Gastrocnemius medialis (tissue), 4 donors: ENCODE results near the gene PIAS4. TPM values are rescaled to one million over a fixed set of nuclear protein-coding genes. Genes with fewer than 3 reads are reported as not detected.

Experiments
- ATAC-seq, 2 donors: fragments of 150-250 bp; one replicate each; pipeline ENCODE4 v1.9.1; 2016
- DNase-seq, 2 donors: peaks; one replicate each; pipeline ENCODE4 v3.0.0-alpha.2; 2019
- H3K27ac ChIP-seq, 4 donors: fragments of 200-600 bp; sonication (generic); 1 replicate in 1 of 4; 2 replicates in 3 of 4; pipeline ENCODE4 v1.5.1; 2016 to 2018; ENCODE audit warnings: mild to moderate bottlenecking in 2 of 4, moderate library complexity in 1 of 4
- H3K27me3 ChIP-seq, 3 donors: fragments of 200-600 bp; sonication (generic) in 2 of 3; 1 replicate in 1 of 3; 2 replicates in 2 of 3; pipeline versions ENCODE4 v1.5.1 to v1.6.0; 2016 to 2019; ENCODE audit warnings: mild to moderate bottlenecking in 1 of 3, moderate library complexity in 1 of 3
- H3K36me3 ChIP-seq, 2 donors: fragments of 200-600 bp; sonication (generic) in 1 of 2; one replicate each; pipeline ENCODE4 v1.5.1; 2017 to 2018
- H3K4me1 ChIP-seq, 2 donors: fragments of 200-600 bp; sonication (generic) in 1 of 2; one replicate each; pipeline ENCODE4 v1.5.1; 2016 to 2017; ENCODE audit warnings: mild to moderate bottlenecking in 2 of 2
- H3K4me3 ChIP-seq, 4 donors: fragments of 200-600 bp; sonication (generic) in 3 of 4; 1 replicate in 1 of 4; 2 replicates in 3 of 4; pipeline ENCODE4 v1.5.1; 2016 to 2019; ENCODE audit warnings: mild to moderate bottlenecking in 2 of 4
- H3K9me3 ChIP-seq, 3 donors: fragments of 200-600 bp; sonication (generic) in 2 of 3; 1 replicate in 1 of 3; 2 replicates in 2 of 3; pipeline ENCODE4 v1.5.1; 2016 to 2019
- POLR2A ChIP-seq, 2 donors: fragments of 450-650 bp; IDR thresholded peaks; one replicate each; pipeline ENCODE4 v1.6.1; 2017; ENCODE audit warnings: antibody characterized with exemption in 2 of 2, mild to moderate bottlenecking in 2 of 2, moderate library complexity in 2 of 2
- in situ Hi-C, 4 donors: fragments of 200-750 bp; cut with MboI; loops; one replicate each; pipeline versions ENCODE4 v1.15.0 to v1.8.0; 2017; ENCODE audit warnings: low sequenced_read_pairs in 4 of 4
- intact Hi-C: fragments of 100-400 bp; cut with DNase I; formaldehyde crosslinking; loops from one replicate; pipeline ENCODE4 v1.15.1; 2023; ENCODE audit warnings: low total_unique reads
- total RNA-seq, 4 donors: library from RNA; depleted of rRNA; stranded (reverse); fragments of >200 nt; gene quantifications; one replicate each; pipeline versions ENCODE4 v1.1.0 to v1.2.3, GENCODE V29; 2016
- TF ChIP-seq, protein P1 (sequence below), 5 experiments: fragments of 450-650 bp in 3 of 5; fragments of 200-600 bp in 2 of 5; sonication (generic) in 2 of 5; IDR thresholded peaks in 4 of 5; conservative IDR thresholded peaks in 1 of 5; 1 replicate in 4 of 5; 2 replicates in 1 of 5; pipeline ENCODE4 v1.5.1; 2016 to 2019; ENCODE audit warnings: antibody characterized with exemption in 5 of 5, mild to moderate bottlenecking in 3 of 5, moderate library complexity in 3 of 5

Gene PIAS4
- total RNA-seq, 4 donors from 2014 or later, result 15.5 to 20.0 (median 17.5) TPM

DNA sequence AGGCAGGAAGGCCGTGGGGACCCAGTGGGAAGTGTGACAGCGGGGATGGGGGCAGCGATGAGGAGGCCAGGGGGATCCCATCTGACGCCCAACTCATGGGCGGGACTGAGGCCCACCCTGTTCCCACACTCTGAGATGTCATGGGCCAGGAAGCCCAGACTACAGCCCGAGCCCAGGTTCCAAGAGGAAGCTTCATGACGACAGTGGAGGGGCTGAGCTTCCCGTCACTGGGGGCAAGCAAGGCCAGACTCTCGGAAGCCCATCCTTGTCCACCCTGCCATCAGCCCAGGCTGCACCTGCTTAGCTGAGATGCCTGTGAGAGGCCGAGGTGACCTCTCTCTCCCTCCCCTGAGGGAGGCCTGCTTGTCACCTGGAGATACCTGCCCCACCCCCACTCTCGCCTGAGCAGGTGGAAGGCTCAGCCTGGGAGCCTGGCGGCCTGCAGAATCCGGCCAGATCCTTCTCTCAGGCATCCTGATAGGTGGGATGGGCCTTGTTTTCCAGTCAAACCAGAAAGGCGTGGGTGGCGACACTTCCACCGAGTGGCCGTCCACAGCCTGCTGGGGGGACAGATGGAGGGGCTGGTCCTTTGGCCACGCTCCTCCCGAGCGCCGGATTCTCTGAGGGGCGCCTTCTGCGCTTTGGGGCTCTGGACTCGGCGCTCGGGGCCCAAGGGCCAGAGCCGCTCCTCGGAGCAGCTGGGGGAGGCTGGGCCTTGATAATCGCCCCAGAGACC is 54.3 kb downstream of the PIAS4 start:
- H3K9me3 ChIP-seq, result no peaks in the 10 kb centered on the region
- in situ Hi-C loops, result loop anchor here in 2 of 4 donors (10.0 kb wide), 2 partner anchors 57 to 77 kb away; partner anchors contain the start of genes EEF2 (in 1 of the 2) and PIAS4 (in 1 of the 2)
- no peak for TF ChIP-seq POLR2A (IDR thresholded peaks at IDR 0.05)
- TF ChIP-seq, protein P1, sequence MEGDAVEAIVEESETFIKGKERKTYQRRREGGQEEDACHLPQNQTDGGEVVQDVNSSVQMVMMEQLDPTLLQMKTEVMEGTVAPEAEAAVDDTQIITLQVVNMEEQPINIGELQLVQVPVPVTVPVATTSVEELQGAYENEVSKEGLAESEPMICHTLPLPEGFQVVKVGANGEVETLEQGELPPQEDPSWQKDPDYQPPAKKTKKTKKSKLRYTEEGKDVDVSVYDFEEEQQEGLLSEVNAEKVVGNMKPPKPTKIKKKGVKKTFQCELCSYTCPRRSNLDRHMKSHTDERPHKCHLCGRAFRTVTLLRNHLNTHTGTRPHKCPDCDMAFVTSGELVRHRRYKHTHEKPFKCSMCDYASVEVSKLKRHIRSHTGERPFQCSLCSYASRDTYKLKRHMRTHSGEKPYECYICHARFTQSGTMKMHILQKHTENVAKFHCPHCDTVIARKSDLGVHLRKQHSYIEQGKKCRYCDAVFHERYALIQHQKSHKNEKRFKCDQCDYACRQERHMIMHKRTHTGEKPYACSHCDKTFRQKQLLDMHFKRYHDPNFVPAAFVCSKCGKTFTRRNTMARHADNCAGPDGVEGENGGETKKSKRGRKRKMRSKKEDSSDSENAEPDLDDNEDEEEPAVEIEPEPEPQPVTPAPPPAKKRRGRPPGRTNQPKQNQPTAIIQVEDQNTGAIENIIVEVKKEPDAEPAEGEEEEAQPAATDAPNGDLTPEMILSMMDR (IDR thresholded peaks at IDR 0.05 in 4 of 5, conservative IDR thresholded peaks at IDR 0.05 in 1 of 5), result no peak
- intact Hi-C loops, result loop anchor here (1.0 to 10.0 kb wide), 4 partner anchors 62 to 1967 kb away; partner anchors contain the start of genes CHAF1A, IZUMO4, MAP2K2 and MOB3A
- no peaks in the 10 kb centered on the region for H3K27me3 ChIP-seq
- H3K4me3 ChIP-seq, result peak overlapping the region; percentile 50 to 70 (median 56)
- peak overlapping the region; percentile 99 to 100 (median 100) for H3K27ac ChIP-seq
- ATAC-seq (no peak), DNase-seq (peak in 1 of 2 donors; percentile 65)
- peaks cover 59 to 63% of the 10 kb centered on the region in 2 donors for H3K4me1 ChIP-seq
- H3K36me3 ChIP-seq, result no peaks in the 10 kb centered on the region

DNA sequence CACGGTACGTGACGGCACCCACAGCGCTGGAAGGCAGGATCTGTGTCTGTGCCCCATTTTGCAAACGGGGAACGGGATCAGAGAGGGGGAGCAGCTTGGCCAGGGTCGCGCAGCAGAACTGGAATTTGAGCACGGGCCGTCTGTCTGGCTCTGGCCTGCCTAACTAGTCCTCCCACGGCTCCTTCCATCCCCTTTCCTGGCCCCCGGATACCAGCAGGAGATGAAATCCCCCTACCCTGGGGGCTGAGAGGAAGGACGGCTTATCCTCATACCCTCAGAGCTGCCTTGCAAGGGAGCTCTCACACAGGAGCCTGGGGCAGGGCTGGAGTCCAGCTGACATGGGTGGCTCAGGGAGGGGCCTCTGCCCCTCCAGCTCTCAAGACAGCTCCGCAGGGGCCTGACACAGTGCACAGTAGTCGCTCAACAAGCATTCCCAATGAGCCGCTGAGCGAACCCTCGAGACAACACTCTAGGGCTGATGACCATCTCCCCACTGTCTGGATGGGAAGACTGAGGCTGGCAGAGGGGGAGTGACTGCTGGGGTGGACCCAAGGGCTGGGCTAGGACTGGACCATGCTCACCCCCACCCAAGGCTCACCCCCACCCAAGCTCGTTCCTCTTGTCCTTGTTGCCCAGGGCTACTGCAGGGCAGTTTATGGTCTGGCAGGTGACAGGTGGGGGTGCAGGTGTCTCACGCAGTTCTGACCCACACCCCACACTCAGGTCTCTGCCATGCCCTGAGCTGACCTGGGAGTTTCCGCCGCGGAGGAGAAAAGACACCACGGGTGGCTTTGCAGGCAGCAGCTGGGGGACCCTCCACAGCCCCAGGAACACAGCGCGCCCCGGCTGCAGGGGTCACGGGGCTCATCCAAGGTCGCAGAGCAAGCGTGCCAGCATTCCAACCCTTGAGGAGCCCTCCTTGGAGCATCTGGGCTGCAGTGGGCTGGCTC is 55.2 kb downstream of the PIAS4 start:
- Histone ChIP-seq H3K4me1 (peaks cover 59 to 63% of the 10 kb centered on the region in 2 donors), H3K27me3 (no peaks in the 10 kb centered on the region), H3K9me3 (no peaks in the 10 kb centered on the region), H3K36me3 (no peaks in the 10 kb centered on the region), H3K27ac (peak overlapping the region; percentile 99 to 100 (median 100)), H3K4me3 (peak overlapping the region; percentile 71 to 96 (median 82))
- DNase-seq (no peak), ATAC-seq (no peak)
- in situ Hi-C loops (loop anchor here in 2 of 4 donors (10.0 kb wide), 2 partner anchors 58 to 78 kb away; partner anchors contain the start of genes EEF2 (in 1 of the 2) and PIAS4 (in 1 of the 2)), intact Hi-C loops (loop anchor here (10.0 kb wide), 3 partner anchors 342 to 1968 kb away; partner anchors contain the start of genes CHAF1A, IZUMO4, MOB3A and NCLN)
- no peak for TF ChIP-seq POLR2A (IDR thresholded peaks at IDR 0.05)
- TF ChIP-seq, protein P1 (IDR thresholded peaks at IDR 0.05 in 4 of 5, conservative IDR thresholded peaks at IDR 0.05 in 1 of 5), result no peak

DNA sequence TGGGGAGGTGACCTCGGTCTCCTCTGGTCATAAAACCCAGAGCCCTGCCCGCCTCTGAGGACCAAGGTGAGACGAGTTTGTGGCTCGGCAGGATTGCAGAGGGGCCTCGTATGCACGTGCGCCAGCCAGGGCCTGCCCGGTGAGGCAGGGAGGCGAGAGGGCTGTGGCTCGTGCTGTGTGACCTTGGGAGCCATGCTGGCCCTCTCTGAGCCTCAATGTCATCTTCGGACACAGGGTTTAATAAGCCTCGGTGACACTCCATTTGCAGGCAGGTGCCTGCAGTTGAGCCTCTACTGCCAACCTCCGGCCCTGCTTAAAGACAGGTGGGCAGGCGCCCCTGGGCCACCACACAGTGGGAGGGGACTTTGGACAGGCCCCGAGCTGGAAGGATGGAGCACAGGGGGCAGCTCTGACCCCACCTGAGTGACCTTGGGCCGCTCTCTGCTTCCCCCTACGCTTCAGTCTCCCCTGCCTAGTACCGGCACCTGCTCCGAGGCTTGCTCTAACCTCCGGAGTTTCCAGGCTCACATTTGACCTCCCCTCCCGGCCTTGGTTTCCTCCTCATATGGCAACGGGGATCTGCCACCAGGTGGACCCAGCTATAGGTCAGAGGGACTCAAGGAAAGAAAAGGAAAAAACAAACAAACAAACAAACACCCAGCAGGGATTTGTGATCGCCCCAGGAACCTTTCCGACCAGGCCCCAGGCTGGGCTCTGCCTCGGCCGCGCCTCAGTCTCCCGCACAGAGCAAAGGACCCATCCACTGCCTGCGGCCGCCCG is 56.0 kb downstream of the PIAS4 start:
- intact Hi-C loops, result loop anchor here (2.0 to 10.0 kb wide), 4 partner anchors 79 to 1969 kb away; partner anchors contain the start of genes CHAF1A, EEF2, IZUMO4 and MOB3A
- in situ Hi-C loops, result loop anchor here in 2 of 4 donors (10.0 kb wide), 2 partner anchors 59 to 79 kb away; partner anchors contain the start of genes EEF2 (in 1 of the 2) and PIAS4 (in 1 of the 2)
- H3K4me1 ChIP-seq, result peaks cover 57 to 58% of the 10 kb centered on the region in 2 donors

More for the DNA sequence above, 56.0 kb downstream of the PIAS4 start:
- peak overlapping the region; percentile 71 to 96 (median 82) for H3K4me3 ChIP-seq
- peak overlapping the region; percentile 99 to 100 (median 100) for H3K27ac ChIP-seq
- H3K36me3 ChIP-seq, result no peaks in the 10 kb centered on the region
- no peaks in the 10 kb centered on the region for H3K9me3 ChIP-seq
- ATAC-seq (no peak), DNase-seq (peak in 1 of 2 donors; percentile 39)
- TF ChIP-seq, protein P1 (IDR thresholded peaks at IDR 0.05 in 4 of 5, conservative IDR thresholded peaks at IDR 0.05 in 1 of 5), result peak in 4 of 5 experiments; percentile 13 to 26 (median 14)
- TF ChIP-seq POLR2A (IDR thresholded peaks at IDR 0.05), result no peak
- no peaks in the 10 kb centered on the region for H3K27me3 ChIP-seq
